Fibroblast of skin of left quadriceps (primary cell): ENCODE data around the gene TNFRSF11A.
A peak's percentile ranks its signal among the peaks of the same experiment; 100 is the strongest.

Source experiments
- DNase-seq, 2 experiments: peaks; one replicate each; pipeline ENCODE4 v3.0.0-alpha.2; 2013; ENCODE audit warnings: low read depth in 2 of 2

Gene TNFRSF11A

GRCh38 chr18:62413206-62413605 is 88.1 kb downstream of the TNFRSF11A start:
- DNase-seq, result no peak

DNA sequence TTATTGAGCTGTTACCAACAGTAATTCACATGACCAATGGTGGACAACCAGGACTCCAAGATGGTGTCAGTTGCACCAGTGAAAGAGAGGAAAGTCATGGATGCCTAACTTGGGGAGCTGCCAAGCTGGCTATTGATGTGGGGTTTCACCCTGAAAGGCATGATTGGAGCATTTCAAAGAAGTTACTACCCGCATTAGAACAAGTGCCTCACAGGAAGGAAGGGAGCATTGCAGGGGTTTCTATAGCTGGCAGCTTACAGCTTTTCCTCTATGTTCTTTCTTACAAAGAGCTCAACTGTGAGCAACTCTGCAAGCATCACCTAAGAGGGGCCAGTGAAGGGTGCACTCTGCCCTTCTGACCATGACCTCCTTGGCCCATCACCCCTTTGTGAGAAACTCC is 93.1 kb downstream of the TNFRSF11A start:
- DNase-seq, result no peak

DNA sequence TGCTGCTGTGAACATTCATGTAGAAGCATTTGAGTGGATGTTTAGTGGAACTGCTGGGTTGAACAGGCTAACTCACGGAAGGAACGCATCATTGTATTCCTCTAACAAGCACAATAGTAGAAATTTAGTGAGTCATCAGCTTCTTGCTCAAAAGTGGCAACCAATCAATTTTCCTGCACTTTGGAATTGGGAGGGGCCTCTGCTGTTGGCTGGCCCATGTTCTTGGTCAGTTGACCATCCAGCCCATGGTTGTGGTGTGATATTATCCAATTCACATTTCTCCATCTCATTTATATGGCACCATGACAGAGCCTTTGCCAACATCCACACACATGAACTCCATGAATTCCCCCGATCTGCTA is 95.0 kb downstream of the TNFRSF11A start:
- DNase-seq, result no peak

- peak; percentile 24 to 31 for DNase-seq
Observed at GRCh38 chr18:62420513-62421209, 95.6 kb downstream of the TNFRSF11A start.

- peak; percentile 90 to 91 for DNase-seq
Observed at GRCh38 chr18:62425465-62426190, 100.5 kb downstream of the TNFRSF11A start.

- DNase-seq, result no peak
Observed at GRCh38 chr18:62426191-62426488, 101.0 kb downstream of the TNFRSF11A start.

- DNase-seq, result no peak
Observed at GRCh38 chr18:62432176-62432575, 107.1 kb downstream of the TNFRSF11A start.

- no peak for DNase-seq
Observed at GRCh38 chr18:62434798-62435197, 109.7 kb downstream of the TNFRSF11A start.

DNA sequence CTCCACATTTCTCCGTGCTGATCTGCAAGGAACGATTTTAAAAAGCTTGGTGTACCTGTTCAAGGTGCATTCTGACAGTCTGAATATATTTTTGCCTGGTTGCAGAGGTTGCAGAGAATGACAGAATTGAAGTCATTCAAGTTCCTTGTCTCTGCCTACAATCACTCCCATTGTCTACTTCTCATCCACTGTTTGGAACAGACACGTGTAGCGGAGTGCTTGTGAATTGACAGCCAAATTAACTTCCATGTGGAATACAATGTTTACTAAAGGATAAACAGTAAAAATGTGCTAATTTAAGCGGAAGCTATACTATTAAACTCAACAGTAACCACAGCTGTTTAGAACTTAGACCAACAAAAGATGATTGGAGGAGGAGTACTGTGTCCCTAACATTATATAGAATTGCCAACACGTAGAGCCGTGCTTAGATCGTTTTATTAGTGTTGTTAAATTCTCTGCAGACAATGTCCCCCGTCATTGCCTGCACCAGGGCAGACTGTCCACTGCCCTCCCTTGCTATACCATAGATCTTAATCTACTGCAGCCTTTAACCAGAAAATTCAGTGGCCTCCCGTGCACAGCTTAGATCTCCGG is 110.4 kb downstream of the TNFRSF11A start:
- no peak for DNase-seq

GRCh38 chr18:62436636-62437234 is 111.6 kb downstream of the TNFRSF11A start:
- DNase-seq, result no peak

DNA sequence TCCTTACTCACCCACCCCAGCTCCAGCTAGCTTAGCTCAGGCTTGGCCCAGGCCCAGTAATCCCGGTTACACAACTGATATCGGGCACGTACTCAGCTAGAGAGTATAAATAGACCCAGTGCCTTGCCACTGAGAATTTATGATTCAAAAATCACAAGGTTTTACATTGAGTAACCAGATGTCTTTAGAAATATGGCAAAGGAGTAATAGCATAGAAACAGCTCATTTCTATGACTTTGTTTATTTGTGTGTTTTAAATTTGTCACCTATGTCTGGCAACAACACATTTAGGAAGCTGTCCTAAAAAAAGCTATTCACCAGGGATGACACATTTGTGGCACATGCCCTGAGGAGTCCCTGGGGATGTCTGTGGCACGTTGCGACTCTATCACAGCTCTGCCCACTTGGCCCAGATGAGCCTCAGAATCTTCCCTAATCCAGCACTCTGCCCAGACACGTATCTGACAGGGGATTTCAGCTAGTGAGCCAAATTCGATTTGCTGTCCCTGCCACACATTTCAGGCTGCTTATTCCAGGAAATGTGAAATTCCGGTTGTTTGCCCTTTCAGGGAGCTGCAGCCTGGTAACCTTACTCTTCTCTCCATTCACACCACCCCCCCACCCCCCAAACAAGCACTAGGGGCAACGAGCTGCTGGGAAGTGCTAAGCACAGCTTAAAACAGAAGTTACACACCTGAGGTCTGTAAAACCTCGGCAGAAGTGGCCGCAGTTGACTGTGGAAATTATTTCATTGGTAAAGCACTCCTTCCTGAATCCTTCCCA is 112.3 kb downstream of the TNFRSF11A start:
- DNase-seq, result peak; percentile 51 to 54

DNA sequence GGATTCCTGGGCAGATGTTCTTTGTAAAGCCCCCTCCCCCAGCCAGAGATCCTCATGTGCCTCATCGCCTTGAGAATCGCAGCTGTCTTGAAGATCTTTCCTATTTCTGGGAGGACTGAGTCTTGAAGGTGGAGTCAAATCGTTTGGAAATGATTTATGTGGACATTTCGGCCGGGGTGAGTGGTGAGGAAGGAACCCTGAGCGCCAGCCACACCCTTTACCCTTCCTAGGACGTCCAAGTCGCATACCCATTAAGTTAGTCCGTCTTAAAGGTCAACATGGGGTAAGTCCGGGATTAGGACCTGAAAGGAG is 112.9 kb downstream of the TNFRSF11A start:
- DNase-seq, result no peak

GRCh38 chr18:62438402-62438801 is 113.3 kb downstream of the TNFRSF11A start:
- no peak for DNase-seq

GRCh38 chr18:62438866-62439265 is 113.8 kb downstream of the TNFRSF11A start:
- no peak for DNase-seq
